HepG2 (cell line): ENCODE data around the gene PXDC1. TPM values are rescaled to one million over a fixed set of nuclear protein-coding genes. Genes with fewer than 3 reads are reported as not detected.
A peak's percentile ranks its signal among the peaks of the same experiment; 100 is the strongest.

Source experiments
- ATAC-seq: fragments of 200-7000 bp; cut with Tn5 transposase; 3 replicates; pipeline ENCODE4 v1.9.1; 2020; ENCODE audit warnings: mild to moderate bottlenecking, moderate library complexity
- BruUV-seq: library from RNA; stranded (reverse); fragments of 400-500 nt; replicated peaks from 2 replicates; lab custom pipeline; 2021; lab: Mats Ljungman, UMichigan
- CTCF ChIA-PET: fragments of 300-600 bp; formaldehyde crosslinking; extraction: SDS; loops from one replicate; lab custom pipeline; 2021; ENCODE audit warnings: low total read pairs, inconsistent platforms, low intra/inter-chr PET ratio; lab: Yijun Ruan, JAX
- POLR2A ChIA-PET: fragments of 350-600 bp; sonication (Branson Sonifier 250); formaldehyde crosslinking; loops from one replicate; lab custom pipeline; 2020; ENCODE audit warnings: antibody characterized with exemption, inconsistent platforms; lab: Yijun Ruan, JAX
- DNase-seq: peaks from one replicate; pipeline ENCODE4 v3.0.0-alpha.2; 2015; ENCODE audit warnings: low spot score
- FAIRE-seq: peaks from 3 replicates; lab custom pipeline; 2011; peaks lifted over from hg19 to GRCh38; lab: Jason Lieb, UNC
- H2AFZ ChIP-seq: one replicate; pipeline ENCODE4 v1.6.1; 2011; ENCODE audit warnings: low read length, inconsistent platforms
- H3K27ac ChIP-seq: fragments of 300-600 bp; 3 replicates; pipeline ENCODE4 v1.8.0; 2011; ENCODE audit warnings: mixed run types, mild to moderate bottlenecking, mixed read lengths, low read length, inconsistent platforms; ENCODE audit not compliant: insufficient read depth; ENCODE audit errors: extremely low read length
- H3K27me3 ChIP-seq, 2 experiments: fragments of 200-600 bp in 1 of 2; 2 replicates in 1 of 2; 3 replicates in 1 of 2; pipeline versions ENCODE4 v1.6.0 to v1.8.0; 2011; ENCODE audit warnings: low read length in 2 of 2, mild to moderate bottlenecking in 2 of 2, moderate library complexity in 2 of 2, inconsistent platforms in 1 of 2; ENCODE audit not compliant: insufficient read depth in 2 of 2, control insufficient read depth in 1 of 2
- H3K36me3 ChIP-seq, 2 experiments: fragments of 200-600 bp in 1 of 2; replicated peaks in 1 of 2; 2 replicates in 1 of 2; 3 replicates in 1 of 2; pipeline versions ENCODE4 v1.5.1 to v1.8.0; 2011; ENCODE audit warnings: low read length in 2 of 2, inconsistent platforms in 1 of 2; ENCODE audit not compliant: insufficient read depth in 2 of 2, control insufficient read depth in 1 of 2
- H3K4me1 ChIP-seq: 2 replicates; pipeline ENCODE4 v1.5.1; 2012; ENCODE audit warnings: low read length, inconsistent platforms; ENCODE audit not compliant: insufficient read depth
- H3K4me2 ChIP-seq: 2 replicates; pipeline ENCODE4 v1.6.0; 2011; ENCODE audit warnings: low read depth, low read length, inconsistent platforms
- H3K4me3 ChIP-seq, 3 experiments: fragments of 200-600 bp in 1 of 3; sonication (generic), shearing (Covaris generic) in 1 of 3; replicated peaks in 1 of 3; 2 replicates each; pipeline ENCODE4 v1.5.1; 2011 to 2016; ENCODE audit warnings: low read length in 3 of 3, inconsistent platforms in 2 of 3, low read depth in 2 of 3, mild to moderate bottlenecking in 2 of 3, control low read depth in 1 of 3, mixed read lengths in 1 of 3; ENCODE audit not compliant: insufficient read depth in 1 of 3
- H3K79me2 ChIP-seq: one replicate; pipeline ENCODE4 v1.6.1; 2011; ENCODE audit warnings: low read length, inconsistent platforms; ENCODE audit not compliant: insufficient read depth
- H3K9ac ChIP-seq: 2 replicates; pipeline ENCODE4 v1.6.0; 2011; ENCODE audit warnings: mild to moderate bottlenecking, low read depth, low read length, inconsistent platforms; ENCODE audit not compliant: insufficient read depth
- H3K9me3 ChIP-seq: 2 replicates; pipeline ENCODE4 v1.5.1; 2012; ENCODE audit warnings: mild to moderate bottlenecking, low read length
- H4K20me1 ChIP-seq: 2 replicates; pipeline ENCODE4 v1.6.0; 2011; ENCODE audit warnings: inconsistent platforms, mild to moderate bottlenecking, low read length, moderate library complexity; ENCODE audit not compliant: insufficient read depth
- BRF2 ChIP-seq: sonication (generic); formaldehyde crosslinking; IDR thresholded peaks from 2 replicates; pipeline ENCODE4 v1.8.1; 2022; ENCODE audit warnings: mild to moderate bottlenecking, missing genetic modification reagents
- NRL ChIP-seq: sonication (generic); formaldehyde crosslinking; IDR thresholded peaks from 2 replicates; pipeline ENCODE4 v1.5.0; 2020; ENCODE audit warnings: missing genetic modification reagents, mild to moderate bottlenecking, moderate library complexity, borderline replicate concordance
- PCBP2 ChIP-seq: fragments of 200-400 bp; formaldehyde crosslinking; optimal IDR thresholded peaks from 2 replicates; pipeline ENCODE3; 2018; ENCODE audit warnings: low read length, low read depth; ENCODE audit not compliant: poor library complexity, severe bottlenecking
- ZBTB1 ChIP-seq: sonication (generic); formaldehyde crosslinking; IDR thresholded peaks from 2 replicates; pipeline ENCODE4 v1.4.0; 2020; ENCODE audit warnings: missing genetic modification reagents, borderline replicate concordance
- ZNF10 ChIP-seq: sonication (generic); formaldehyde crosslinking; IDR thresholded peaks from 2 replicates; pipeline ENCODE4 v1.4.0; 2020; ENCODE audit warnings: mild to moderate bottlenecking, low read depth, missing genetic modification reagents, borderline replicate concordance
- ZNF414 ChIP-seq: sonication (generic); formaldehyde crosslinking; IDR thresholded peaks from 2 replicates; pipeline ENCODE4 v1.5.0; 2020; ENCODE audit warnings: missing genetic modification reagents
- WGBS: methylation state at CpG from one replicate; pipeline ENCODE4 v1.1.6; 2017; ENCODE audit warnings: low lambda C conversion rate; 5-methylcytosine and 5-hydroxymethylcytosine counted together
- in situ Hi-C: cut with HindIII; loops from 2 replicates; pipeline ENCODE4 v1.10.0; 2017; ENCODE audit warnings: low pct_unique_long_range_greater_than_20kb; ENCODE audit not compliant: extremely low pct_ligation_motif_present
- intact Hi-C: fragments of 100-400 bp; cut with micrococcal nuclease; formaldehyde crosslinking; loops from one replicate; pipeline ENCODE4 v1.10.0; 2022; ENCODE audit not compliant: unreplicated experiment
- polyA plus RNA-seq, 8 experiments: library from polyadenylated mRNA; depleted of rRNA in 3 of 8; stranded (reverse) in 7 of 8; unstranded in 1 of 8; fragments of >200 nt; fragmentation: Illumina TruSeq in 4 of 8; extraction: Trizol in 4 of 8; gene quantifications; 2 replicates each; pipeline versions ENCODE4 v1.2.1 to v1.2.3, GENCODE V29; 2011 to 2016; ENCODE audit warnings: low read depth in 4 of 8, missing spikeins in 1 of 8, mixed read lengths in 1 of 8; ENCODE audit not compliant: insufficient read depth in 1 of 8
- total RNA-seq, 5 experiments: library from RNA; depleted of rRNA; stranded (reverse); fragments of >200 nt; fragmentation: Illumina TruSeq; extraction: Trizol; gene quantifications; 2 replicates each; pipeline ENCODE4 v1.2.3, GENCODE V29; 2016; ENCODE audit warnings: low read depth in 1 of 5
- TF ChIP-seq, protein P1 (sequence below): sonication (generic); formaldehyde crosslinking; IDR thresholded peaks from 2 replicates; pipeline ENCODE4 v1.9.0; 2021; ENCODE audit warnings: missing genetic modification reagents, borderline replicate concordance
- TF ChIP-seq, protein P2 (sequence below): sonication (generic); formaldehyde crosslinking; IDR thresholded peaks from 2 replicates; pipeline ENCODE4 v1.5.1; 2020; ENCODE audit warnings: mild to moderate bottlenecking, missing genetic modification reagents, moderate library complexity

The PXDC1 gene
- total and polyA plus RNA-seq, 2 of the 13 experiments (the other 11 are each of a cell fraction or from before 2014, with no cell fraction given), result 32.4 to 34.7 TPM

- Histone ChIP-seq H3K27me3 (no peaks in the 10 kb centered on the region), H3K9me3 (peaks cover 6% of the 10 kb centered on the region; the same call in 1 of the 2 replicates), H3K4me2 (no peak overlapping the region), H3K79me2 (peaks cover 66% of the 10 kb centered on the region), H4K20me1 (peaks cover 58% of the 10 kb centered on the region), H3K4me3 (no peak overlapping the region), H2AFZ (no peak overlapping the region), H3K27ac (no peak overlapping the region), H3K36me3 (peaks cover 36 to 54% of the 10 kb centered on the region in 2 experiments), H3K4me1 (peaks cover 41% of the 10 kb centered on the region), H3K9ac (no peak overlapping the region)
- WGBS, result 84% methylated on average over 14 of the region's 16 CpGs
- intact Hi-C loops, result no loop called here
- in situ Hi-C loops, result loop anchor here (10.0 kb wide), 1 partner anchor 285 kb away; the partner anchor contains the start of gene SLC22A23
- no TSS peak for BruUV-seq
- no peak for ATAC-seq
- CTCF ChIA-PET, result no interaction called here
- no peak for FAIRE-seq
- POLR2A ChIA-PET, result no interaction called here
- DNase-seq, result no peak
- no peak for TF ChIP-seq PCBP2
- 0 out of 2 replicates have a peak, but pooled peaks have one; percentile 42 for TF ChIP-seq NRL (CRISPR knock-in tag)
- TF ChIP-seq ZBTB1 (CRISPR knock-in tag), result no peak
- TF ChIP-seq BRF2 (CRISPR knock-in tag), result no peak
- no peak for TF ChIP-seq ZNF414 (CRISPR knock-in tag)
- no peak for TF ChIP-seq ZNF10
- TF ChIP-seq, protein P1, sequence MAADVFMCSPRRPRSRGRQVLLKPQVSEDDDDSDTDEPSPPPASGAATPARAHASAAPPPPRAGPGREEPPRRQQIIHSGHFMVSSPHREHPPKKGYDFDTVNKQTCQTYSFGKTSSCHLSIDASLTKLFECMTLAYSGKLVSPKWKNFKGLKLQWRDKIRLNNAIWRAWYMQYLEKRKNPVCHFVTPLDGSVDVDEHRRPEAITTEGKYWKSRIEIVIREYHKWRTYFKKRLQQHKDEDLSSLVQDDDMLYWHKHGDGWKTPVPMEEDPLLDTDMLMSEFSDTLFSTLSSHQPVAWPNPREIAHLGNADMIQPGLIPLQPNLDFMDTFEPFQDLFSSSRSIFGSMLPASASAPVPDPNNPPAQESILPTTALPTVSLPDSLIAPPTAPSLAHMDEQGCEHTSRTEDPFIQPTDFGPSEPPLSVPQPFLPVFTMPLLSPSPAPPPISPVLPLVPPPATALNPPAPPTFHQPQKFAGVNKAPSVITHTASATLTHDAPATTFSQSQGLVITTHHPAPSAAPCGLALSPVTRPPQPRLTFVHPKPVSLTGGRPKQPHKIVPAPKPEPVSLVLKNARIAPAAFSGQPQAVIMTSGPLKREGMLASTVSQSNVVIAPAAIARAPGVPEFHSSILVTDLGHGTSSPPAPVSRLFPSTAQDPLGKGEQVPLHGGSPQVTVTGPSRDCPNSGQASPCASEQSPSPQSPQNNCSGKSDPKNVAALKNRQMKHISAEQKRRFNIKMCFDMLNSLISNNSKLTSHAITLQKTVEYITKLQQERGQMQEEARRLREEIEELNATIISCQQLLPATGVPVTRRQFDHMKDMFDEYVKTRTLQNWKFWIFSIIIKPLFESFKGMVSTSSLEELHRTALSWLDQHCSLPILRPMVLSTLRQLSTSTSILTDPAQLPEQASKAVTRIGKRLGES (CRISPR knock-in tag), result no peak
- TF ChIP-seq, protein P2, sequence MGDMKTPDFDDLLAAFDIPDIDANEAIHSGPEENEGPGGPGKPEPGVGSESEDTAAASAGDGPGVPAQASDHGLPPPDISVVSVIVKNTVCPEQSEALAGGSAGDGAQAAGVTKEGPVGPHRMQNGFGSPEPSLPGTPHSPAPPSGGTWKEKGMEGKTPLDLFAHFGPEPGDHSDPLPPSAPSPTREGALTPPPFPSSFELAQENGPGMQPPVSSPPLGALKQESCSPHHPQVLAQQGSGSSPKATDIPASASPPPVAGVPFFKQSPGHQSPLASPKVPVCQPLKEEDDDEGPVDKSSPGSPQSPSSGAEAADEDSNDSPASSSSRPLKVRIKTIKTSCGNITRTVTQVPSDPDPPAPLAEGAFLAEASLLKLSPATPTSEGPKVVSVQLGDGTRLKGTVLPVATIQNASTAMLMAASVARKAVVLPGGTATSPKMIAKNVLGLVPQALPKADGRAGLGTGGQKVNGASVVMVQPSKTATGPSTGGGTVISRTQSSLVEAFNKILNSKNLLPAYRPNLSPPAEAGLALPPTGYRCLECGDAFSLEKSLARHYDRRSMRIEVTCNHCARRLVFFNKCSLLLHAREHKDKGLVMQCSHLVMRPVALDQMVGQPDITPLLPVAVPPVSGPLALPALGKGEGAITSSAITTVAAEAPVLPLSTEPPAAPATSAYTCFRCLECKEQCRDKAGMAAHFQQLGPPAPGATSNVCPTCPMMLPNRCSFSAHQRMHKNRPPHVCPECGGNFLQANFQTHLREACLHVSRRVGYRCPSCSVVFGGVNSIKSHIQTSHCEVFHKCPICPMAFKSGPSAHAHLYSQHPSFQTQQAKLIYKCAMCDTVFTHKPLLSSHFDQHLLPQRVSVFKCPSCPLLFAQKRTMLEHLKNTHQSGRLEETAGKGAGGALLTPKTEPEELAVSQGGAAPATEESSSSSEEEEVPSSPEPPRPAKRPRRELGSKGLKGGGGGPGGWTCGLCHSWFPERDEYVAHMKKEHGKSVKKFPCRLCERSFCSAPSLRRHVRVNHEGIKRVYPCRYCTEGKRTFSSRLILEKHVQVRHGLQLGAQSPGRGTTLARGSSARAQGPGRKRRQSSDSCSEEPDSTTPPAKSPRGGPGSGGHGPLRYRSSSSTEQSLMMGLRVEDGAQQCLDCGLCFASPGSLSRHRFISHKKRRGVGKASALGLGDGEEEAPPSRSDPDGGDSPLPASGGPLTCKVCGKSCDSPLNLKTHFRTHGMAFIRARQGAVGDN (CRISPR knock-in tag), result peak; percentile 64
These were observed 12.1 kb downstream of the PXDC1 start for GRCh38 chr6:3739311-3739897.
